ENCODE data around the gene MUL1.
A peak's percentile ranks its signal among the peaks of the same experiment; 100 is the strongest.

Gene MUL1

GRCh38 chr1:20496241-20496661, 11.7 kb downstream of the MUL1 start:
- no peak for TF ChIP-seq CTCF (IDR thresholded peaks at IDR 0.05; ENCODE audit: low read depth, low read length)
- no peak overlapping the region for H3K4me3 ChIP-seq (ENCODE audit: low read depth, low read length)

GRCh38 chr1:20495661-20496060, 12.3 kb downstream of the MUL1 start:
- TF ChIP-seq CTCF (IDR thresholded peaks at IDR 0.05; ENCODE audit: low read depth, low read length): no peak
- no peak overlapping the region for H3K4me3 ChIP-seq (ENCODE audit: low read depth, low read length)

- H3K4me3 ChIP-seq (ENCODE audit: low read depth, low read length): no peak overlapping the region
- no peak for TF ChIP-seq CTCF (IDR thresholded peaks at IDR 0.05; ENCODE audit: low read depth, low read length)
These were observed 13.2 kb downstream of the MUL1 start for GRCh38 chr1:20494609-20495311.

GRCh38 chr1:20493839-20494608, 13.9 kb downstream of the MUL1 start:
- peak; percentile 93 for TF ChIP-seq CTCF (IDR thresholded peaks at IDR 0.05; ENCODE audit: low read depth, low read length)

GRCh38 chr1:20493309-20493708, 14.6 kb downstream of the MUL1 start:
- H3K4me3 ChIP-seq (ENCODE audit: low read depth, low read length): no peak overlapping the region
- no peak for TF ChIP-seq CTCF (IDR thresholded peaks at IDR 0.05; ENCODE audit: low read depth, low read length)

More at GRCh38 chr1:20493839-20494608, 13.9 kb downstream of the MUL1 start:
- no peak overlapping the region for H3K4me3 ChIP-seq (ENCODE audit: low read depth, low read length)

GRCh38 chr1:20492751-20493150, 15.2 kb downstream of the MUL1 start:
- TF ChIP-seq CTCF (IDR thresholded peaks at IDR 0.05; ENCODE audit: low read depth, low read length): no peak
- no peak overlapping the region for H3K4me3 ChIP-seq (ENCODE audit: low read depth, low read length)

GRCh38 chr1:20491866-20492265, 16.1 kb downstream of the MUL1 start:
- no peak for TF ChIP-seq CTCF (IDR thresholded peaks at IDR 0.05; ENCODE audit: low read depth, low read length)
- H3K4me3 ChIP-seq (ENCODE audit: low read depth, low read length): no peak overlapping the region
